ENCODE results near the gene MCUR1.
A peak's percentile ranks its signal among the peaks of the same experiment; 100 is the strongest.
"Not testable (repeated sequence)": the region's sequence is repeated elsewhere in the genome, so short reads cannot be mapped to it uniquely, and the experiment has no call there.

Gene MCUR1, protein sequence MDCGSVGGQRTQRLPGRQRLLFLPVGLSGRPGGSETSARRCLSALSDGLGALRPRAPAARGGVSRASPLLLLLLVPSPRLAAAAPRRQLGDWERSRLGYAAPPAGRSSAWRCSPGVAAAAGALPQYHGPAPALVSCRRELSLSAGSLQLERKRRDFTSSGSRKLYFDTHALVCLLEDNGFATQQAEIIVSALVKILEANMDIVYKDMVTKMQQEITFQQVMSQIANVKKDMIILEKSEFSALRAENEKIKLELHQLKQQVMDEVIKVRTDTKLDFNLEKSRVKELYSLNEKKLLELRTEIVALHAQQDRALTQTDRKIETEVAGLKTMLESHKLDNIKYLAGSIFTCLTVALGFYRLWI

DNA sequence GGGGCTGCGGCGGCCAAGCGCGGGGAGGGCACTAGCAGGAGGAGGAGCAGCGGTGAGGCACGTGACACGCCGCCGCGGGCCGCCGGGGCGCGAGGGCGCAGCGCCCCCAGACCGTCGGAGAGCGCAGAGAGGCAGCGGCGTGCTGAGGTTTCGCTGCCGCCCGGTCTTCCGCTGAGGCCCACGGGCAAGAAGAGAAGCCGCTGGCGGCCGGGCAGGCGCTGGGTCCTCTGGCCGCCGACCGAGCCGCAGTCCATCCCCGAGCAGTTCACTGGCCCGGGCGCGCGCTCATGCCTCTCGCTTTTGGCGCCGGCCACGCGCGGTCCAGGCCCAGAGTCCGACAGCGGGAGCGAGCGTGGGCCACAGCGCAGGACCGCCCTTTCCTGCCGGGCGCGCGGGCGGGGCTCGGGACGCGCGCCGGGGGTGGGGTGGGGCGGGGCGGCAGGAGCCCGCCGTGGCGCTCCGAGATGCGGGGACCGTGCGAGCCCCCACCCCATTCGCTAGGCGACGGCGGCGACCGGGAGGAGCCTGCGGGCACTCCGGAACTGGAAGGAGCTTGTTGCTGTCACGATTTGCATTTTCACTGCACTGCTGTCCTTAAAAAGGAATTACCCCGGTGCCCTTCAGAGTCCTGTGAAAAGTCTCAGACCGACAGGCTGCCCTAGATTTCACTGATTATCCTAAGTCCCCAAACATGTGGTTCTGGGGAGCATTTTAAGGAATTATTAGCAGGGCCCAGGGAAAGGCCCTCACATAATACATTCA lies at the start of gene MCUR1:
TSS of gene MCUR1 (minus strand) at position 382 of the 762 bp plus-strand sequence. CDS start at position 254, 128 bp downstream.
- DNase-seq (ENCODE audit: low read depth): peak; percentile 61

DNA sequence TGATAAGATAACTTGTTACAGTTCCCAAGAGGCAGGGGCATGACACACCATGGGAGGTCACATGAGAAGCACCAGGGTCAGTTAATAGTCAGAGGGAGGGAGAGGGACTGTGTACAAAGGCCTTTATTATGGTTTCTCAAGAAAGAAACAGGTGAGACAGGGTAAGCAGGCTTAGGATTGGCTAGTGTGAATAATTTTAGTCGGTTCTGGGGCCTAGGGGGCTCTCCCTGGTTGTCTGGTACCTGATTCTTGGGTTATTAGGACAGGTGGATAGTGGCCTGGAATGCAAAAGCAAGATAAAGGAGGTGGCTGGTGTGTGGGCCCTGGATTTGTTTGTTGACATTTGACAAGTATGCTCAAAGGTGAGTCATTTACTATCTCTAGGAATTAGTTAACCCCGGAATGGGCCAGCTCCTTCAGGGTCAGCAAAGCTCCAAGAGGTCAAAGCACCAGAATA lies 49.4 kb upstream of the MCUR1 start:
- no peak for DNase-seq (ENCODE audit: low read depth)

DNA sequence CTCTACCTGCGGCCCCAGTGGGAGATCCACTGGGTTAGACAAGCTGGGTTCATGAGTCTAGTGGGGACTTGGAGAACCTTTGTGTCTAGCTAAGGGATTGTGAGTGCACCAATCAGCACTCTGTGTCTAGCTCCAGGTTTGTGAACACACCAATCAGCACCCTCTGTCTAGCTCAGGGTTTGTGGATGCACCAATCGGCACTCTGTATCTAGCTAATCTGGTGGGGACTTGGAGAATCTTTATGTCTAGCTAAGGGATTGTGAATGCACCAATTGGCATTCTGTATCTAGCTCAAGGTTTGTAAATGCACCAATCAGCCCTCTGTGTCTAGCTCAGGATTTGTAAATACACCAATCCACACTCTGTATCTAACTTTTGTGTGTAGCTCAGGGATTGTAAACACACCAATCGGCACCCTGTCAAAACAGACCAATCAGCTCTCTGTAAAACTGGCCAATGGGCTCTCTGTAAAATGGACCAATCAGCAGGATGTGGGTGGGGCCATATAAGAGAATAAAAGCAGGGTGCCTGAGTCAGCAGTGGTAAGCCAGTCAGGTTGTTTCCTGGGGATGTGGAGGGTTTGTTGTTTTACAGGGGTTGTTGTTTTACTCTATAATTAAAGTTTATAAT lies 46.3 kb upstream of the MCUR1 start:
- DNase-seq (ENCODE audit: low read depth): not testable (repeated sequence)

DNA sequence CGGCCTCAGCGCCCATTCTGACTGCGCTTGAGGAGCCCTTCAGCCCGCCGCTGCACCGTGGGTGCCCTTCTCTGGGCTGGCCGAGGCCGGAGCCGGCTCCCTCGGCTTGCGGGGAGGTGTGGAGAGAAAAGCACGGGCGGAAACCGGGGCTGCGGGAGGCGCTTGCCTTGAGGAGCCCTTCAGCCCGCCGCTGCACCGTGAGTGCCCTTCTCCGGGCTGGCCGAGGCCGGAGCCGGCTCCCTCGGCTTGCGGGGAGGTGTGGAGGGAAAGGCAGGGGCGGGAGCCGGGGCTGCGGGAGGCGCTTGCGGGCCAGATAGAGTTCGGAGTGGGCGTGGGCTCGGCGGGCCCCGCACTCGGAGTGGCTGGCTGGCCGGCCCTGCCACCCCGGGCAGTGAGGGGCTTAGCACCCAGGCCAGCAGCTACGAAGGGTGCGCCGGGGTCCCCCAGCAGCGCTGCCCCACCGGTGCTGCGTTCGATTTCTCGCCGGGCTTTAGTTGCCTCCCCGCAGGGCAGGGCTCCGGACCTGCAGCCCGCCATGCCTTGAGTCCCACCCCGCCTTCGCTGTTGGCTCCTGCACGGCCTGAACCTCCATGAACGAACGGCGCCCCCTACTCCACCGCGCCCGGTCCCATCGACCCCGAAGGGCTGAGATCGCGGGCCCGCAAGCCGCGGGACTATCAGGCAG lies 45.7 kb upstream of the MCUR1 start:
- no peak for DNase-seq (ENCODE audit: low read depth)

DNA sequence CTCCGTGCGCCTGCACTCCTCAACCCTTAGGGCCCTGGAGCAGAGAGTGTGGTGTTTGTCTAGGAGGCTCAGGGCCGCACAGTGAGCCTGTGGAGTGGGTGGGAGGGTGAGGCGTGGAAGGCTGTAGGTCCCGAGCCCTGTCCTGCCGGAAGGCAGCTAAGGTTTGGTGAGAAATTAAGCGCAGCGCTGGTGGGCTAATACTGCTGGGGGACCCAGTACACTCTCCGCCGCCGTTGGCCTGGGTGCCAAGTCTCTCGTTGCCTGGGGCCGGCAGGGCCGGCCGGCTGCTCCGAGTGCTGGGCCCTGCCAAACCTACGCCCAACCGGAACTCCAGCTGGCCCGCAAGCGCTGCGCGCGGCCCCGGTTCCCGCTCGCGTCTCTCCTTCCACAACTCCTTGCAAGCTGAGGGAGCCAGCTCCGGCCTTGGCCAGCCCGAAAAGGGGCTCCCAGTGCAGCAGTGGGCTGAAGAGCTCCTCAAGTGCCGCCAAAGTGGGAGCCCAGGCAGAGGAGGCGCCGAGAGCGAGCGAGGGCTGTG lies 40.4 kb upstream of the MCUR1 start:
- DNase-seq (ENCODE audit: low read depth): no peak

DNA sequence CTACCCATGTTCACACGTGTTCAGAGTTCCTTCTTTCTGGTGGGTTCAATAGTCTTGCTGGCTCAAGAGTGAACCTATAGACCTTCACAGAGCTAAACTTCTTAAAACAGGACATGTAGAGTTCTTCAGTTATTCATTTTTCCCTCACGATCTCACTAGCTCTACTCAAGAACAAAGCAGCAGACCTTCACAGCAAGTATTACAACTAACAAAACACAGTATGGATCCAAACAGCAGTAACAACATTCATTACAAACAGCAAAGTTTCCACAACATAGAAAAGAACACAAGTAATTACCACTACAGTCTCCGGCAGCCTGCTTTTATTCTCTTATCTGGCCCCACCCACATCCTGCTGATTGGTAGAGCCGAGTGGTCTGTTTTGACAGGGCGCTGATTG lies 39.5 kb upstream of the MCUR1 start:
- DNase-seq (ENCODE audit: low read depth): no peak

DNA sequence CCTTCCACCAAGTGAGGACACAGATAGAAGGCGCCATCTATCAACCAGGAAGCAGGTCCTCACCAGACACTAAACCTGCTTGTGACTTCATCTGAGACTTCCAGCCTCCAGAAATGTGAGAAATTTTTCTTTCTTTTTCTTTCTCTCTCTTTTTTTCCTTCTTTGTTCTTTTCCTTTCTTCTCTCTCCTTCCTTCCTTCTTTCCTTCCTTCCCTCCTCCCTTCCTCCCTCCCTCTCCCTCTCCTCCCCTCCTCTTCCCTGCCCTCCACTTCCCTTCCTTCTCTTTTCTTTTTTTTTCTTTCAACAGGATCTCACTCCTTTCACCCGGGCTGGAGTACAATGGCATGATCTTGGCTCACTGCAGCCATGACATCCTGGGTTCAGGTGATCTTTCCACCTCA lies 37.4 kb upstream of the MCUR1 start:
- DNase-seq (ENCODE audit: low read depth): no peak

DNA sequence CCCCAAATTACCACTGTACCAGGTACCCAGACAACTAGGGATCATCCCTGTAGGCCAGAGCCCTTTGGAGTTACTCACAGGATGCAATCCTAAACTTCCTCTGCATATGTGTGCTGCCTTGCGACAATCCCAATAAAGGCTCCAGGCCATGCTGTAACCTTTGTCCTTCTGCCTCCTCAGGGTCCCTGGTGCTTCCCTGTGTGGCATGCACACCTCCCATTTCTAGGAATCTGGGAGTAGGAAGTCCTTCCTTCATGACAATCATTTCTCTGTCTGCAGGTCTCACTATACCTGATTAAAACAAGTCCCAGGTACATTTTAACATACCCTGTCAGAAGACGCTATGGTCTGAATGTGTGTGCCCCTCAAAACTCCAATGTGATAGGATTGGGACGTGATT lies 37.0 kb upstream of the MCUR1 start:
- no peak for DNase-seq (ENCODE audit: low read depth)

DNA sequence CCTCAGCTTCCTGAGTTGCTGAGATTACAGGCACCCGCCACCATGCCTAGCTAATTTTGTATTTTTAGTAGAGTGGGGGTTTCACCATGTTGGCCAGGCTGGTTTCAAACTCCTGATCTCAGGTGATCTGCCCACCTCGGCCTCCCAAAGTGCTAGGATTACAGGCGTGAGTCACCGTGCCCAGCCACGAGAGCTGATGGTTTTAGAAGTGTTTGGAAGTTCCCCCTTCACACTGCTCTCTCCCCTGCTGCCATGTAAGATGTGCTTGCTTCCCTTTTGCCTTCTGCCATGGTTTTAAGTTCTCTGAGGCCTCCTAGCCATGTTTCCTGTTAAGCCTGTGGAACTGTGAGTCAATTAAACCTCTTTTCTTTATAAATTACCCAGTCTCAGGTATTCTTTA lies 36.3 kb upstream of the MCUR1 start:
- DNase-seq (ENCODE audit: low read depth): not testable (repeated sequence)

DNA sequence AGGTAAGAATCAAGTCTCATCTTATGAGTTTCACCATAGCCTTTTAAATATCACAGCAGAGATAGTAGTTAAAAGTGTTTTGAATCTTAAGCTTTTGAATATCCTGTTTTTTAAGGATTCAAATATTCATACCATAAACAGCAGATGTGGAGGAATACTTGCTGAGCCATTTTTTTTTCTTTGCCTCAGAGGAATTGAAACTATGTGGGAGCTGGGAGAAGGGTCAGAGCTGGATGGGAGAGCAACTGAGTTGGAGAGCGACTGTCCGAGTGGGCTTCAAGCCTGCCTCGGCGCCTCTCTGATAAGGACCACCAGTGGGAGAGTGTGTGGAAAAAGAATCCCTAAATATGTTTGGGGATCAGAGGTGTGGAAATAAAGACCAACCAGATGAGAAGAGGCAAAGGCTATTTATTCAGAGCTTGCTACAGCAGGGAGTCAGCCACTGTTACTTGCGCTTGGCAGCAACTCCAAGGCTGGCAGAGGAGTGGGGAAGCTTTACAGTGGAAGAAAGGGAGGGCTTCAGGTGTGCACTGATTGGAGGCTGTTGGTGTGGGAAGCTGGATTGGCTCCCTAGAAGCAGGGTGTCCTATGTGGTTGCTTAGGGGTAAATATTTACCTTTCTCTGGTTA lies 34.3 kb upstream of the MCUR1 start:
- no peak for DNase-seq (ENCODE audit: low read depth)

DNA sequence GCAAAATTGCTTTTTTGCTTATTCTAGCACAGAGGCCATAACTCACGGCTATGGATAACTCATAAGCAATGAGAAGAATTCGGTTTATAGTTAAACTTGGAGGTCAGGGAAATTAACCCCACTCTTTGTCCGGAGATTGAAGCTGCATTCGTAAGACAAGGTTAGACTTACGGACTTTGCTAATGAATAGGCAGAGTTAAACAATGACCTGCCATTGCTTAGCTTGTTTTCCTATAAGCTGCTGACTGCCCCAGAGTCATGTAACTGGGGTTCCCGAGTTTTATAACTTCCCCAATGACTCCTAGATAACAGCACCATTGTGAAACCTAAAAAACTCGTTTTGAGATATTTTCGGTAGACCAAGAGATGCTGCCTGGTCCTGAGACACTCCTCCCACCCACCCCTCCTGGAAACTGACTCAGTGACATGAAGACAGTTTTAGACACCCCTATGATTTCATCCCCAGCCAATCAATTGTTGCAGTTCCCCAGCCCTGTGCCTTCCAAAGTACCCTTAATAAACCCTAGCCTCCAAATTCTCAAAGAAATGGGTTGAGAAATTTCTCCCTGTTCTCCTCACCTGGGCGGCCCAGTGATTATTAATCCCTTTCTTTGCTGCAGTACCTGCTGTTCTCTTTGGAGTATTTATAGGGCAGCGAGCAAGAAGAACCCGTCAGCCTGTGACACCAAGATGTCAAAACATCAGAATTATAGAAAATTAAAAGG lies 33.1 kb upstream of the MCUR1 start:
- no peak for DNase-seq (ENCODE audit: low read depth)

DNA sequence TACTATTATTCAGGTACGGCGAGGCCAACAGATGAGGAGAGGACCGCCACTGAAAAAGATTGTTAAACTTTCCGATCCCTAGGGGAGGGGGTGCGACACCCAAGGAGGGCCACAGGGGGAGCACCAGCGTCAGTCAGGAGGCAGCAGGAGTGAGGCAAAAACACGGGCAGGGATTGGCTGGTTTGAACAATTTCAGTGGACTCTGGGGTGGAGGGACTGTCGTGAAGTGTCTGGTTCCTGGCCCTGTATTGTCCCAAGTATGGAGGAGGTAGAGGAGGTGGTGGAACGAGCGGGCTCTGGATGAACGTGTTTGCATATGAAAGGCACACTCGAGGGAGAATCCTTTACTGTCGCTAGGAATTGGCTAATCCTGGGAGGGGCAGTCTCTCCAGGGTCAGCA lies 32.5 kb upstream of the MCUR1 start:
- no peak for DNase-seq (ENCODE audit: low read depth)

DNA sequence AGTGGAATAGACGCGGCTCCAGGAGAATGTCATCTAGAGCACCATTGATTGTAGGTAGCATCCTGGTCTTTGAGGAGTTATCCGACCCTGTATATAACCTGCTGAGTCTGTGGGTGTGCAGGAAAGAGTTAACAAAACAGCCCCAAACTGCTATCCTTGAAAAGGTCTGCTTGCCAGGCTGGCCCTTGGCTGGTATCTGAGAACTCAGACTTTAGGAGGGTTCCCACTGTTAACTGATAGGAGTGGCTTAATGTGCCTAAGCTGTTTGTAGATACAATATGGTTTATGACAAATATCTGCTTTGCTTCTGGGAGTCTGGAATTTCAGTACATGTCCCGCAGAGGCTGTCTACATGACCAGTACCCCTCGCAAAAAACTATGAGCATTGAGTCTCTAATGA lies 27.6 kb upstream of the MCUR1 start:
- no peak for DNase-seq (ENCODE audit: low read depth)

DNA sequence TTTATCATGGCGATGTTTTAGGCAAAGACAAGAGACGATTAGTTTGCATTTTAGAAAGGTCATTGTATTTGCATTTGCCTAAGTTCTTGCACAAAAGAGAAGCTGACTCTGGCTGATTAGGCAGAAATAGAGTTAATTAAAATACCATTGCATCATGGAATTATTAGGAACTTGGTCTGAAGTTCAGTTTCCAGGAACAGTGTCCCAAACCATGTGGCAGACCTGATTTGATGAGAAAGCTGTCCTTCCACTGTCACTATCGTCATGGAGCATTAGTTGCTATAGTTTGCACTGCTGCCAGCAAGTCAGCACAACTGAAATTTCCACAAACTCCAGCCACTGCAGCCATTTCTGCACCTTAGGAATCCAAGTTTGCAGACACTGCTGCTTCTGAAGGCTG lies 24.3 kb upstream of the MCUR1 start:
- no peak for DNase-seq (ENCODE audit: low read depth)

DNA sequence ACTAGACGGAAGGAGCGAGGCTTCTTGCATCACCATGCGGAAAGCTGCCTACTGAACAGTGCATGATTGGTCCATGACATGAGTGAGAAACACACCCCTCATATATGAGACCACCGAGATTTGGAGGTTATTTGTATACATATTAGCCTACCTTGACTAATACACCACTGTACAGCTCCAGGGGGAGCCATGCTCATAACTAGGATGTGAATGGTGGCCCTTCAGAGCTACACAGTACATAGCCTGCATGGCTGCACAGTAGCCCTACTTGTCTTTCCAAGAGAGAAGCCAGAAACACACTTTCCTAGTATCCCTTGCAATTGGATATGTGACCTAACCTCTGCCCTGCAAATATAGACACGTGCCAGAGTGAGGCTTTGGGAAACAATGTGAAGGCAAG lies 21.8 kb upstream of the MCUR1 start:
- no peak for DNase-seq (ENCODE audit: low read depth)

DNA sequence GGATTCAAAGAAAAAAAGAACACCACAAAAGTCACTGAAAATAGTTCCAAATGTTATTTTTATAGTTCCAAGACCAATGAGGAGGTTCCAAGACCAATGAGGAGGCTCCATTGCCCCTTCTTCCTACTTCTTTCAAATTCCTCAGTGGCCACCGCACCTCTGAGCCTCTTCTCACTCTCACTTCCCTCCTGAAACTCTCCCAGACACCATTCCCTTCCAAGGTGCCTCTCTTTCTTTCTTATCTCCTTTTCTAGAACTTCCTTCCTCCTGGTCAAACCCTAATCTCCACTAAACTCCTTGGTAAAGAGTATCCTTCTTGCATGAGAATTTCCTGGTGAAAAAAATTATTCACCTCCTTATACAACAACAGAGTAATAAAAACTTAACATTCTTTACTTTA lies 20.4 kb upstream of the MCUR1 start:
- no peak for DNase-seq (ENCODE audit: low read depth)

DNA sequence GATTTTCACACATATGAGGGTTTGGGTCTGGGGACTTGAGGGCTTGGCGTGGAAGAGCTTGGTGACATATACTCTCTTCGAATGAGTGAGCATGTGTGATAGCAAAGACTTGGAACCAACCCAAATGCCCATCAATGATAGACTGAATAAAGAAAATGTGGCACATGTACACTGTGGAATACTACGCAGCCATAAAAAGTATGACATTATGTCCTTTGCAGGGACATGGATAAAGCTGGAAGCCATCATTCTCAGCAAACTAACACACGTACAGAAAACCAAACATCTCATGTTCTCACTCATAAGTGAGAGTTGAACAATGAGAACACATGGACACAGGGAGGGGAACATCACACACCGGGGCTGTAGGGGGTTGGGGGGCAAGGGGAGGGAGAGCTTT lies 19.7 kb upstream of the MCUR1 start:
- not testable (repeated sequence) for DNase-seq (ENCODE audit: low read depth)

DNA sequence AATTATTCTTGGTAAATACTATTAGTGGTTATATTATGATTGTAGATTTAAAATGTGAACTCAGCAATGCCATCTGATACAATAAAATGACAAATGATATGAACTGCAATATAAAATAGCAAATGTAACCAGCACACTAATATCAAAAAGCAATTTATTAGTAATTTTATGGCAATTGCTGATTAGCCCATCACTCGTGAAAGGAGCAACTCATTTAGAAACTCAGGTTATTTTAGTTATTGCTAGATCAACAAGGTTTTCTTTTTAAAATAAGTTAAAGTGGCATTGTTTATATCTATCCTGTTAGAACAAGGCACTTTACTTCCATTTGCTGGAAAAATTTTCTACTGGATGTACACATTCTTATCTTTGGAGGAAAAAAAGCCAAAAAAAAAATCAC lies 18.4 kb upstream of the MCUR1 start:
- DNase-seq (ENCODE audit: low read depth): no peak

DNA sequence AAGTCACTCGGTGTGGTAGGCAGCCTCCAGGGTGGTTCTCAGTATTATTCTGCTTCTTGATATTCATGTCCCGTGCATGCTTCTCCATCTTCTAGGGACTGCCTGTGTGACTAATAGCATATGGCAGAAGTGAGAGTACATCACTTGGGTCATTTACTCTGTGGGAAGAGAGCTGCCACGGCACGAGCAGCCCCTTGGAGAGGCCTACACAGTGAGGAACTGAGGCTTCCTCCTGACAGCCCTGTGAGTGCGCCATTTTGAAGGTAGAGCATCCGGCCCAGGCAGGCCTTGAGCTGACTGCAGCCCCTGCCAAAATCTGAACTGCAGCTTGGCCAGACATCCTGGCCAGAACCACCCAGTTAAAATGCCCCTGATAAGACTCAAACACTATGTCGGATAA lies 17.3 kb upstream of the MCUR1 start:
- DNase-seq (ENCODE audit: low read depth): no peak

DNA sequence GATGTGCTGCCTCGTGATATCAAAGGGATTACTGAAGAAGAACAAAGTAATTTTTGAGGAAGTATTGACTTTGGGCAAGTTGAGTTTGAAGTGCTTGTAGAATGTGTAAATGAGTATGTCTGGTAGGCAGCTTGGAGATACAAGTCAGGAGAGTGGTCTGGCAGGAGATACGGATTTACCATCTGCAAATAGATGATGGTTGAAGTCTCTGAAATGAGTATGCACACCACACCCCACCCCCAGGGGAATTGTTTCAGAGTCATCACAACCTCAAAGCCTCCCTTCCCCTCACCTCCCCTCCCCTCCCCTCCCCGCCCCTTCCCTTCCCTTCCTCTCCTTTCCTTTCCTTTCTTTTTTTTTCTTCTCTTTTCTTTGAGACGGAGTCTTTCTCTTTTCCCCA lies 16.4 kb upstream of the MCUR1 start:
- DNase-seq (ENCODE audit: low read depth): no peak

DNA sequence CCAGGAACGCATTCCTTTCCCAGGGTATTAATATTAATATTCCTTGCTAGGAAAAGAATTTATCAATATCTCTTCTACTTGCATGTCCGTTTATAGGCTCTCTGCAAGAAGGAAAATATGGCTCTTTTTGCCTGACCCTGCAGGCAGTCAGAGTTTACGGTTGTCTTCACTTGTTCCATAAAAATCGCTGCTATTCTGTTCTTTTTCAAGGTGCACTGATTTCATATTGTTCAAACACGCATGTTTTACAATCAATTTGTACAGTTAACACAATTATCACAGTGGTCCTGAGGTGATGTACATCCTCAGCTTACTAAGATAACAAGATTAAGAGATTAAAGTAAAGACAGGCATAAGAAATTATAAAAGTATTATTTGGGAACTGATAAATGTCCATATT lies 15.1 kb upstream of the MCUR1 start:
- DNase-seq (ENCODE audit: low read depth): not testable (repeated sequence)
